Stomach (tissue), 4 donors: ENCODE measurements around the gene NTRK3.

Experiments used
- CTCF ChIP-seq, 7 experiments: fragments of 450-650 bp in 4 of 7; fragments of 200-600 bp in 3 of 7; sonication (generic) in 3 of 7; IDR thresholded peaks; one replicate each; pipeline ENCODE4 v1.5.1; 2016 to 2019; ENCODE audit warnings: antibody characterized with exemption in 7 of 7, control low read depth in 2 of 7, mild to moderate bottlenecking in 1 of 7
- EP300 ChIP-seq: sonication (generic); formaldehyde crosslinking; IDR thresholded peaks from one replicate; pipeline ENCODE4 v1.6.1; 2017; ENCODE audit warnings: antibody characterized with exemption
- POLR2A ChIP-seq, 4 donors: fragments of 450-650 bp; IDR thresholded peaks; one replicate each; pipeline ENCODE4 v1.6.1; 2016; ENCODE audit warnings: antibody characterized with exemption in 4 of 4, control low read depth in 2 of 4, mild to moderate bottlenecking in 1 of 4, moderate library complexity in 1 of 4
- POLR2AphosphoS5 ChIP-seq, 3 donors: sonication (generic); formaldehyde crosslinking; IDR thresholded peaks; one replicate each; pipeline ENCODE4 v1.6.1; 2016; ENCODE audit warnings: antibody characterized with exemption in 3 of 3

DNA sequence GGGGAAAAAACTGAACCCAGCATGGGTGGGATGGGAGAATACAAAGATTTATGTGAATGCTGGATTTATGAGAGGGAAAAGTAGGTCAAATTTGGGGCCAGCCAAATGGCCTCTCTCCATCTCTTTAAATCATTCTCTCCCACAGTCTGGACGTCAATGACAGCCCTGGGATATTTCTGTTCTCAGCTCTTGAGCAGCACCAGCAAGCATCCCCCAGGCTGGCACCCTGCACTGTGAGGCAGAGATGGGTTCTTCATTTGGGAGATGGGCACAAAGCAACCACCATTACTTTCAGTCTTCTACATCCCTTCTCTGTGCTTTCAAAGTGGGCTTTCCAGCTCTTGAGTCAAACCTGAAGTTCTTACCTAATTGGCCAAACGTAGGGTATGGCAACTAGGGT, 321.0 kb downstream of the NTRK3 start:
- no peak for TF ChIP-seq CTCF (IDR thresholded peaks at IDR 0.05)
- no peak for TF ChIP-seq POLR2A (IDR thresholded peaks at IDR 0.05)
- TF ChIP-seq POLR2AphosphoS5 (IDR thresholded peaks at IDR 0.05) = no peak
- TF ChIP-seq EP300 = no peak
